Suprapubic skin (tissue), 4 donors: ENCODE results near the gene MCF2L. TPM values are rescaled to one million over a fixed set of nuclear protein-coding genes. Genes with fewer than 3 reads are reported as not detected.

Source experiments
- DNase-seq, 2 donors: peaks; one replicate each; pipeline ENCODE4 v3.0.0-alpha.2; 2019; ENCODE audit warnings: low spot score in 2 of 2
- H3K27ac ChIP-seq: fragments of 200-600 bp; sonication (generic); one replicate; pipeline ENCODE4 v1.5.1; 2019
- H3K27me3 ChIP-seq: fragments of 200-600 bp; sonication (generic); one replicate; pipeline ENCODE4 v1.5.1; 2019
- H3K36me3 ChIP-seq: fragments of 200-600 bp; sonication (generic); one replicate; pipeline ENCODE4 v1.5.1; 2019
- H3K4me1 ChIP-seq: fragments of 200-600 bp; sonication (generic); one replicate; pipeline ENCODE4 v1.5.1; 2019
- H3K4me3 ChIP-seq: fragments of 200-600 bp; sonication (generic); one replicate; pipeline ENCODE4 v1.5.1; 2019; ENCODE audit warnings: mild to moderate bottlenecking
- H3K9me3 ChIP-seq: fragments of 200-600 bp; sonication (generic); one replicate; pipeline ENCODE4 v1.5.1; 2019
- CTCF ChIP-seq, 2 donors: fragments of 200-600 bp in 1 of 2; fragments of 450-650 bp in 1 of 2; sonication (generic) in 1 of 2; IDR thresholded peaks; one replicate each; pipeline ENCODE4 v1.5.1; 2016 to 2019; ENCODE audit warnings: antibody characterized with exemption in 2 of 2, mild to moderate bottlenecking in 1 of 2, moderate library complexity in 1 of 2
- EP300 ChIP-seq: sonication (generic); formaldehyde crosslinking; IDR thresholded peaks from one replicate; pipeline ENCODE4 v1.6.1; 2017; ENCODE audit warnings: antibody characterized with exemption
- POLR2A ChIP-seq, 2 donors: fragments of 450-650 bp; IDR thresholded peaks; one replicate each; pipeline ENCODE4 v1.6.1; 2017; ENCODE audit warnings: antibody characterized with exemption in 2 of 2, mild to moderate bottlenecking in 2 of 2, moderate library complexity in 2 of 2
- POLR2AphosphoS5 ChIP-seq, 3 donors: sonication (generic); formaldehyde crosslinking; IDR thresholded peaks; one replicate each; pipeline ENCODE4 v1.6.1; 2017; ENCODE audit warnings: antibody characterized with exemption in 3 of 3
- WGBS: methylation state at CpG from one replicate; pipeline ENCODE4 v1.1.5; 2018; 5-methylcytosine and 5-hydroxymethylcytosine counted together
- total RNA-seq, 4 donors: library from RNA; depleted of rRNA; stranded (reverse); fragments of >200 nt; gene quantifications; one replicate each; pipeline ENCODE4 v1.1.0, GENCODE V29; 2016

Gene MCF2L
- total RNA-seq, 4 donors from 2014 or later: 25.4 to 144 (median 50.0) TPM

DNA sequence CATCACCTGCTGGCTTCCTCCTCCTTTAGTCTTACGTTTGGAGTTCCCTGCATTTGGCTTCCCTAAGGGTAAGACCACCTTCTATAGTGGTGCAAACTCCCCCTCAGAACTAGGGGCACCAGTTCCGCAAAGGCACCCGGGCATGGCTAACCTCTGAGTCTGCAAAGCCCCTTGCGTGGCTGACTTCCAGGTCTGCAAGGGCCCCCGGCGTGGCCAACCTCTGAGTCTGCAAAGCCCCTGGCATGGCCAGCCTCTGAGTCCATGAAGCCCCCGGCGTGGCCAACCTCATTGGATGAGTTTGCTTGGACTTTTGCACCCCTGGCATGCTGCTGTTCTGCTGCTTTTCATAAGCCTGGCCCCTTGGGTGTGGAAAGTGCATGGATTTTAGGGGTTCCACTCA lies 5.1 kb downstream of the MCF2L start:
- no peaks in the 10 kb centered on the region for H3K9me3 ChIP-seq
- DNase-seq: peak in 1 of 2 donors; percentile 47
- H3K27ac ChIP-seq: no peak overlapping the region
- no peaks in the 10 kb centered on the region for H3K36me3 ChIP-seq
- no peak overlapping the region for H3K4me3 ChIP-seq
- H3K4me1 ChIP-seq: peaks cover 25% of the 10 kb centered on the region
- WGBS: 72% methylated on average over 8 of the region's 8 CpGs
- H3K27me3 ChIP-seq: peaks cover 32% of the 10 kb centered on the region
- TF ChIP-seq CTCF (IDR thresholded peaks at IDR 0.05): no peak
- TF ChIP-seq POLR2AphosphoS5 (IDR thresholded peaks at IDR 0.05): no peak
- no peak for TF ChIP-seq POLR2A (IDR thresholded peaks at IDR 0.05)
- TF ChIP-seq EP300: no peak

DNA sequence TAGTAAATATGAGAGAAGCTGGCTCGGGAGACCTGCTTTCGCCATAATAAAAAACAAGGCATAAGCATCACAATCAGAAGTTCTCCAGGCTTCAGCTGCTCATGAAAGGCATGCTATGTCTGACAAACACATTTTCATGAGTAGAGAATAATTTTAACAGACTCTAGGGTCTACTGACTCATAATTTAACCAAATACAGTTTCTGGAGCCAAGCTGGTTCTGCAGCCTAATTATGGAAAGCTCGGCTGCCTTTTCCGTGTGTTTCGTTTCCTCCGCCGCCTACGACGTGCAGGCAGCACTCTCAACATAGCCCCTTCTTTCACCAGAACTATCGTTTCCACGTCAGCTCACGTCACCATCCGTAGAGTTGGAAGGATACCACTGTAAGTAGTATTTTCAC lies 5.7 kb downstream of the MCF2L start:
- H3K36me3 ChIP-seq: no peaks in the 10 kb centered on the region
- H3K4me1 ChIP-seq: peaks cover 22% of the 10 kb centered on the region
- H3K27ac ChIP-seq: no peak overlapping the region
- H3K4me3 ChIP-seq: no peak overlapping the region
- 71% methylated on average over 13 of the region's 13 CpGs for WGBS
- peaks cover 26% of the 10 kb centered on the region for H3K27me3 ChIP-seq
- DNase-seq: no peak
- TF ChIP-seq EP300 (no peak), POLR2AphosphoS5 (IDR thresholded peaks at IDR 0.05) (no peak), CTCF (IDR thresholded peaks at IDR 0.05) (no peak), POLR2A (IDR thresholded peaks at IDR 0.05) (no peak)
- H3K9me3 ChIP-seq: no peaks in the 10 kb centered on the region

DNA sequence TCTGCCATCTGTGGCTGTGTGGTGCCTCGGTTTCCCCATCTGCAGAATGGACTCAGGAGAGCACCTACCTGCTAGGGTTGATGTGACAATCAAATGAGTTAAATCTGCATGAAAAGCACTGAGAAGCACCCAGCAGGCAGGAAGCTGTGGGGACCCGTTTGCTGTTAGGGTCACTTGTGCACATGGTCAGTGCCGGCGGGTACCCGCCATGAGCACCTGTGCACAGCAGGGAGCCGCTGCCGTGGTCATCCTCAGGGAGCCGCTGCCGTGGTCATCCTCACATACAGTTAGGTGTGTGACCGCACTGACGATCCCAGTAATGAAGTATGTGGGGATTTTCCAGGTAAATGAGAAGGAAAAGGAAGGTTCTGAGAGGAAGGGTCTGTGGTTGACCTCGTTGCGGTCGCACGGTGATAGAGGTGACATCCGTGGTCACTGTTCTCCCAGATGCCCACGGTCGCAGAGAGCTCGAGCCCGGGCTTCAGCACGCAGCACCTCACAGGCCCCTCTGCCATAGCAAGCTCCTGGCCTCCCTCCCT lies 6.5 kb downstream of the MCF2L start:
- WGBS: 93% methylated on average over 17 of the region's 21 CpGs
- TF ChIP-seq CTCF (IDR thresholded peaks at IDR 0.05) (no peak), POLR2AphosphoS5 (IDR thresholded peaks at IDR 0.05) (no peak), EP300 (no peak), POLR2A (IDR thresholded peaks at IDR 0.05) (no peak)
- Histone ChIP-seq H3K27ac (no peak overlapping the region), H3K4me3 (no peak overlapping the region), H3K36me3 (no peaks in the 10 kb centered on the region), H3K4me1 (peaks cover 19% of the 10 kb centered on the region), H3K9me3 (no peaks in the 10 kb centered on the region), H3K27me3 (peaks cover 25% of the 10 kb centered on the region)
- DNase-seq: no peak

GRCh38 chr13:112976526-112976925 lies 7.5 kb downstream of the MCF2L start:
- no peak for DNase-seq
- Histone ChIP-seq H3K27ac (no peak overlapping the region), H3K4me3 (no peak overlapping the region), H3K4me1 (peaks cover 17% of the 10 kb centered on the region), H3K9me3 (no peaks in the 10 kb centered on the region), H3K36me3 (no peaks in the 10 kb centered on the region), H3K27me3 (peaks cover 18% of the 10 kb centered on the region)
- TF ChIP-seq POLR2A (IDR thresholded peaks at IDR 0.05) (no peak), CTCF (IDR thresholded peaks at IDR 0.05) (no peak), EP300 (no peak), POLR2AphosphoS5 (IDR thresholded peaks at IDR 0.05) (no peak)
- WGBS: 97% methylated on average over 5 of the region's 20 CpGs

DNA sequence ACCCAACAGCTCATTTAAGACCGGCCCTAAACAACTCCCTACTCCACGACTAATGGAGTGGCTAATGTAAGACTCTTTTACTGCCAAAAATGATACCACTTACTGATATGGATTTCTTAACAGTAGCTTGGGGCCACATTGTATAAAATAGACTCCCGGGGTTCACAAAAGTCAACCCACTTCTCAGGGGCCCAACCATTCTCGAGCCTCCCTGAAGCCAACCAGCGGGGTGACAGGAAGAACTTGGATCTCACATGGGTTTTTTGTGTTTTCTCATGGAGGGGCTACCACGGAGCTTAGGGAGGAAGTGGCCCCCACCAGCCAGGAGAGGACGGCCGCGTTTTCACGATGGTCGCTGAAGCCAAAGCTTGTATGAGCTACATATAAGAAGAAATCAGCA lies 8.1 kb downstream of the MCF2L start:
- Histone ChIP-seq H3K4me1 (peaks cover 17% of the 10 kb centered on the region), H3K9me3 (no peaks in the 10 kb centered on the region), H3K27me3 (peaks cover 12% of the 10 kb centered on the region), H3K27ac (no peak overlapping the region), H3K4me3 (no peak overlapping the region), H3K36me3 (no peaks in the 10 kb centered on the region)
- WGBS: 86% methylated on average over 11 of the region's 11 CpGs
- DNase-seq: no peak
- TF ChIP-seq POLR2A (IDR thresholded peaks at IDR 0.05) (no peak), POLR2AphosphoS5 (IDR thresholded peaks at IDR 0.05) (no peak), CTCF (IDR thresholded peaks at IDR 0.05) (no peak), EP300 (no peak)
